BJ (cell line): Measurements from ENCODE around the gene MYH15. TPM values are rescaled to one million over a fixed set of nuclear protein-coding genes. Genes with fewer than 3 reads are reported as not detected.

Experiments used
- CTCF ChIA-PET: fragments of 350-600 bp; formaldehyde crosslinking; extraction: SDS; loops from one replicate; lab custom pipeline; 2021; ENCODE audit warnings: antibody characterized with exemption, inconsistent platforms; lab: Yijun Ruan, JAX
- POLR2A ChIA-PET: fragments of 300-600 bp; sonication (Branson Sonifier 250); formaldehyde crosslinking; extraction: SDS; loops from one replicate; lab custom pipeline; 2021; ENCODE audit warnings: antibody characterized with exemption; lab: Charles Lee
- DNase-seq: peaks from one replicate; pipeline ENCODE4 v3.0.0-alpha.2; 2011; ENCODE audit warnings: low read depth
- H3K27me3 ChIP-seq: 2 replicates; pipeline ENCODE4 v1.6.0; 2011; ENCODE audit warnings: low read length; ENCODE audit not compliant: control insufficient read depth, insufficient read depth
- H3K36me3 ChIP-seq: 2 replicates; pipeline ENCODE4 v1.5.1; 2011; ENCODE audit warnings: low read length; ENCODE audit not compliant: control insufficient read depth, insufficient read depth
- H3K4me3 ChIP-seq: 2 replicates; pipeline ENCODE4 v1.5.1; 2011; ENCODE audit warnings: low read depth, mild to moderate bottlenecking, control low read depth, low read length
- CTCF ChIP-seq: IDR thresholded peaks from 2 replicates; pipeline ENCODE4 v1.5.1; 2011; ENCODE audit warnings: low read depth, mild to moderate bottlenecking, control low read depth, inconsistent platforms, low read length, moderate library complexity; ENCODE audit not compliant: insufficient read depth
- polyA plus RNA-seq: library from polyadenylated mRNA; depleted of rRNA; stranded (reverse); fragments of >200 nt; gene quantifications from 2 replicates; pipeline ENCODE4 v1.2.3, GENCODE V29; 2011

Gene MYH15
- polyA plus RNA-seq, 1 experiment = 0.02 TPM

- ChIA-PET POLR2A (no interaction called here), CTCF (no interaction called here)
- no peak for DNase-seq
- H3K4me3 ChIP-seq = no peak overlapping the region
- no peaks in the 10 kb centered on the region for H3K36me3 ChIP-seq
- TF ChIP-seq CTCF = no peak
- H3K27me3 ChIP-seq = no peaks in the 10 kb centered on the region
These were observed 2.3 kb upstream of the MYH15 start for GRCh38 chr3:108512671-108513070.

GRCh38 chr3:108511490-108511889 is 1.1 kb upstream of the MYH15 start:
- POLR2A ChIA-PET = no interaction called here
- H3K36me3 ChIP-seq = no peaks in the 10 kb centered on the region
- CTCF ChIA-PET = no interaction called here
- no peak overlapping the region for H3K4me3 ChIP-seq
- no peak for TF ChIP-seq CTCF
- H3K27me3 ChIP-seq = peaks cover 3% of the 10 kb centered on the region; the same call in 1 of the 2 replicates
- no peak for DNase-seq

GRCh38 chr3:108511055-108511454 is 659 bp upstream of the MYH15 start:
- DNase-seq = no peak
- ChIA-PET POLR2A (no interaction called here), CTCF (no interaction called here)

GRCh38 chr3:108509871-108510270 is 525 bp downstream of the MYH15 start:
- DNase-seq = no peak
- H3K27me3 ChIP-seq = peaks cover 3% of the 10 kb centered on the region; the same call in 1 of the 2 replicates
- TF ChIP-seq CTCF = no peak
- no peak overlapping the region for H3K4me3 ChIP-seq
- no peaks in the 10 kb centered on the region for H3K36me3 ChIP-seq
- ChIA-PET POLR2A (no interaction called here), CTCF (no interaction called here)

More at GRCh38 chr3:108511055-108511454, 659 bp upstream of the MYH15 start:
- TF ChIP-seq CTCF = no peak
- H3K27me3 ChIP-seq = peaks cover 3% of the 10 kb centered on the region; the same call in 1 of the 2 replicates
- no peak overlapping the region for H3K4me3 ChIP-seq
- no peaks in the 10 kb centered on the region for H3K36me3 ChIP-seq

- Histone ChIP-seq H3K27me3 (peaks cover 3% of the 10 kb centered on the region; the same call in 1 of the 2 replicates), H3K36me3 (no peaks in the 10 kb centered on the region), H3K4me3 (no peak overlapping the region)
- TF ChIP-seq CTCF = no peak
- ChIA-PET CTCF (no interaction called here), POLR2A (interaction anchor here (0.6 kb wide), 1 partner anchor 13 kb away, joined by 3 read pairs; no protein-coding TSS in a partner anchor)
- DNase-seq = no peak
These were observed 1.1 kb downstream of the MYH15 start for GRCh38 chr3:108509263-108509662.
